Measurements from ENCODE around the gene TBC1D22A.

TBC1D22A gene

GRCh38 chr22:46737976-46738646, 24.3 kb upstream of the TBC1D22A start, which contains the start of gene CERK:
Gene CERK, minus strand, starts transcription at chr22:46738252. Its CDS starts 104 bp downstream, at chr22:46738148.
- peak; percentile 19 for DNase-seq

GRCh38 chr22:46738647-46739093, 23.8 kb upstream of the TBC1D22A start:
- no peak for DNase-seq

GRCh38 chr22:46739094-46739870, 23.2 kb upstream of the TBC1D22A start:
- no peak for DNase-seq

GRCh38 chr22:46740910-46741780, 21.3 kb upstream of the TBC1D22A start:
- no peak for DNase-seq

- DNase-seq = no peak
Measured at GRCh38 chr22:46741974-46742519, 20.4 kb upstream of the TBC1D22A start.

GRCh38 chr22:46742576-46743221, 19.8 kb upstream of the TBC1D22A start:
- DNase-seq = peak; percentile 7

GRCh38 chr22:46744581-46744980, 17.9 kb upstream of the TBC1D22A start:
- DNase-seq = no peak

- DNase-seq = no peak
Measured at GRCh38 chr22:46746192-46746591, 16.3 kb upstream of the TBC1D22A start.

GRCh38 chr22:46746620-46747019, 15.8 kb upstream of the TBC1D22A start:
- no peak for DNase-seq

- DNase-seq = no peak
Measured at GRCh38 chr22:46747646-46748045, 14.8 kb upstream of the TBC1D22A start.

- no peak for DNase-seq
Measured at GRCh38 chr22:46748206-46748907, 14.1 kb upstream of the TBC1D22A start.

- DNase-seq = no peak
Measured at GRCh38 chr22:46748908-46749675, 13.4 kb upstream of the TBC1D22A start.

GRCh38 chr22:46749682-46750529, 12.5 kb upstream of the TBC1D22A start:
- DNase-seq = no peak

GRCh38 chr22:46750530-46750800, 12.0 kb upstream of the TBC1D22A start:
- DNase-seq = no peak

GRCh38 chr22:46750863-46751443, 11.5 kb upstream of the TBC1D22A start:
- DNase-seq = no peak

- no peak for DNase-seq
Measured at GRCh38 chr22:46752286-46752987, 10.0 kb upstream of the TBC1D22A start.

GRCh38 chr22:46752988-46753310, 9.5 kb upstream of the TBC1D22A start:
- DNase-seq = no peak

- DNase-seq = no peak
Measured at GRCh38 chr22:46753360-46753759, 9.1 kb upstream of the TBC1D22A start.

GRCh38 chr22:46753761-46754109, 8.7 kb upstream of the TBC1D22A start:
- DNase-seq = no peak

Measured in NCI-H748 treated with DMSO at 0.1 percent for 48 hours (cell line).